Heart right ventricle (tissue), 16 donors: ENCODE results near the gene SPNS2. TPM values are rescaled to one million over a fixed set of nuclear protein-coding genes. Genes with fewer than 3 reads are reported as not detected.

Experiments used
- ATAC-seq, 8 donors: fragments of 200-7000 bp; cut with Tn5 transposase; one replicate each; pipeline ENCODE4 v1.9.1; 2020; ENCODE audit warnings: mild to moderate bottlenecking in 8 of 8, moderate library complexity in 8 of 8, moderate number of reproducible peaks in 1 of 8
- DNase-seq, 2 donors: peaks; one replicate each; pipeline ENCODE4 v3.0.0-alpha.2; 2020
- H3K27ac ChIP-seq, 10 donors: fragments of 200-600 bp; sonication (generic) in 2 of 10; one replicate each; pipeline versions ENCODE4 v1.5.0 to v1.8.0; 2020 to 2022; ENCODE audit warnings: mild to moderate bottlenecking in 3 of 10
- H3K27me3 ChIP-seq, 7 donors: fragments of 200-600 bp; one replicate each; pipeline ENCODE4 v1.8.0; 2021 to 2022; ENCODE audit warnings: mild to moderate bottlenecking in 2 of 7
- H3K36me3 ChIP-seq, 9 donors: fragments of 200-600 bp; sonication (generic) in 1 of 9; one replicate each; pipeline versions ENCODE4 v1.5.0 to v1.8.0; 2020 to 2022; ENCODE audit warnings: mild to moderate bottlenecking in 2 of 9
- H3K4me1 ChIP-seq, 9 donors: fragments of 200-600 bp; sonication (generic) in 1 of 9; one replicate each; pipeline versions ENCODE4 v1.5.0 to v1.8.0; 2020 to 2022; ENCODE audit warnings: mild to moderate bottlenecking in 4 of 9
- H3K4me3 ChIP-seq, 10 donors: fragments of 200-600 bp; sonication (generic) in 2 of 10; one replicate each; pipeline versions ENCODE4 v1.5.0 to v1.8.0; 2020 to 2022; ENCODE audit warnings: mild to moderate bottlenecking in 7 of 10, moderate library complexity in 2 of 10
- H3K9me3 ChIP-seq, 11 donors: fragments of 200-600 bp in 10 of 11; sonication (generic) in 2 of 11; one replicate each; pipeline versions ENCODE4 v1.5.0 to v1.8.0; 2013 to 2022; ENCODE audit warnings: mild to moderate bottlenecking in 2 of 11, control low read depth in 1 of 11, moderate library complexity in 1 of 11
- WGBS, 2 donors: extraction: QIAGEN DNeasy Blood & Tissue Kit; methylation state at CpG; one replicate each; pipeline ENCODE4 v1.1.7; 2013; ENCODE audit warnings: inconsistent platforms in 1 of 2; 5-methylcytosine and 5-hydroxymethylcytosine counted together
- intact Hi-C, 10 donors: fragments of 100-400 bp; cut with DNase I; formaldehyde crosslinking; loops; one replicate each; pipeline versions ENCODE4 v1.11.1 to v1.14.2; 2022
- long read RNA-seq, 3 donors: library from polyadenylated mRNA; unstranded; transcript quantifications; one replicate each; pipeline ENCODE4 v2.0.0, GENCODE V29; 2020 to 2021
- polyA plus RNA-seq, 2 donors: library from polyadenylated mRNA; stranded (reverse); fragments of 200-250 nt; gene quantifications; one replicate each; pipeline ENCODE4 v1.2.3, GENCODE V29; 2013
- total RNA-seq, 10 donors: library from RNA; stranded (reverse); fragmentation: NEBNext Ultra II Directional in 3 of 10; extraction: Animal tissue kit (Norgen Biotek cat#: 25700) in 3 of 10; gene quantifications; one replicate each; pipeline versions ENCODE4 v1.2.1 to v1.2.4, GENCODE V29; 2021 to 2023
- TF ChIP-seq, protein P1 (sequence below), 9 donors: fragments of 200-600 bp; sonication (generic) in 2 of 9; IDR thresholded peaks; one replicate each; pipeline versions ENCODE4 v1.5.0 to v1.8.0; 2021 to 2022; ENCODE audit warnings: antibody characterized with exemption in 9 of 9, mild to moderate bottlenecking in 5 of 9, moderate library complexity in 1 of 9
- donor health status: Arrhythmogenic right ventricular cardiomyopathy.
- donor health status: ischemic (EF 13 %, LVEDD 7.1; RV severe dilation, severe dysfunction).
- donor health status: healthy with polysubstance abuse.
- donor health status: DM: no; HTN: yes; CAD: no.
- donor health status: DM: no; HTN: no; CAD: no.
- donor health status: ischemic (EF 25% LVEDD 6.9; RV normal size, moderate dysfunction).
- donor health status: ischemic (EF 25% LVEDD 5.7; RV mildly dilated, moderate dysfunction).
- donor health status: healthy.
- donor health status: DM: yes; HTN: yes; CAD: no.
- donor health status: Ischemic cardiomyopathy.
- donor health status: ischemic (EF 35%, LVEDD 5.7; RV mildly dilated, moderate dysfunction).
- donor health status: nonischemic (EF 11% LVEDD 7.7; RV severe dilation, severe dysfunction).
- donor health status: DM: yes; HTN: yes; CAD: no.
- donor health status: PGD.
- donor health status: ischemic (EF 29% LVEDD 5.4; RV normal size, mild dysfunction).
- donor health status: nonischemic (EF 23%, LVEDD 6.1; RV moderate dilation, normal function).

Gene SPNS2, protein sequence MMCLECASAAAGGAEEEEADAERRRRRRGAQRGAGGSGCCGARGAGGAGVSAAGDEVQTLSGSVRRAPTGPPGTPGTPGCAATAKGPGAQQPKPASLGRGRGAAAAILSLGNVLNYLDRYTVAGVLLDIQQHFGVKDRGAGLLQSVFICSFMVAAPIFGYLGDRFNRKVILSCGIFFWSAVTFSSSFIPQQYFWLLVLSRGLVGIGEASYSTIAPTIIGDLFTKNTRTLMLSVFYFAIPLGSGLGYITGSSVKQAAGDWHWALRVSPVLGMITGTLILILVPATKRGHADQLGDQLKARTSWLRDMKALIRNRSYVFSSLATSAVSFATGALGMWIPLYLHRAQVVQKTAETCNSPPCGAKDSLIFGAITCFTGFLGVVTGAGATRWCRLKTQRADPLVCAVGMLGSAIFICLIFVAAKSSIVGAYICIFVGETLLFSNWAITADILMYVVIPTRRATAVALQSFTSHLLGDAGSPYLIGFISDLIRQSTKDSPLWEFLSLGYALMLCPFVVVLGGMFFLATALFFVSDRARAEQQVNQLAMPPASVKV
- 10 to 100 TPM in 4 of 10 donors, 1 to 10 TPM in 6; 4.5 to 19.9 (median 8.9) TPM for total RNA-seq
- polyA plus RNA-seq = 10 to 100 TPM; 22.0 to 27.7 TPM
- long read RNA-seq, donor 1, transcript SPNS2-201 (13 exons, 3,447 nt) = major isoform, 12 of 22 reads
- long read RNA-seq, donor 1, partial matches to known transcripts = 3 of 22 reads
- long read RNA-seq, donor 1, other reads (novel, unspliced or antisense) = 6 of 22 reads
- long read RNA-seq, donor 2, transcript SPNS2-201 (13 exons, 3,447 nt) = major isoform, 8 of 22 reads
- long read RNA-seq, donor 2, partial matches to known transcripts = 5 of 22 reads
- long read RNA-seq, donor 2, other reads (novel, unspliced or antisense) = 8 of 22 reads
- long read RNA-seq, donor 3, partial matches to known transcripts = 15 of 33 reads
- long read RNA-seq, donor 3, other reads (novel, unspliced or antisense) = 18 of 33 reads

DNA sequence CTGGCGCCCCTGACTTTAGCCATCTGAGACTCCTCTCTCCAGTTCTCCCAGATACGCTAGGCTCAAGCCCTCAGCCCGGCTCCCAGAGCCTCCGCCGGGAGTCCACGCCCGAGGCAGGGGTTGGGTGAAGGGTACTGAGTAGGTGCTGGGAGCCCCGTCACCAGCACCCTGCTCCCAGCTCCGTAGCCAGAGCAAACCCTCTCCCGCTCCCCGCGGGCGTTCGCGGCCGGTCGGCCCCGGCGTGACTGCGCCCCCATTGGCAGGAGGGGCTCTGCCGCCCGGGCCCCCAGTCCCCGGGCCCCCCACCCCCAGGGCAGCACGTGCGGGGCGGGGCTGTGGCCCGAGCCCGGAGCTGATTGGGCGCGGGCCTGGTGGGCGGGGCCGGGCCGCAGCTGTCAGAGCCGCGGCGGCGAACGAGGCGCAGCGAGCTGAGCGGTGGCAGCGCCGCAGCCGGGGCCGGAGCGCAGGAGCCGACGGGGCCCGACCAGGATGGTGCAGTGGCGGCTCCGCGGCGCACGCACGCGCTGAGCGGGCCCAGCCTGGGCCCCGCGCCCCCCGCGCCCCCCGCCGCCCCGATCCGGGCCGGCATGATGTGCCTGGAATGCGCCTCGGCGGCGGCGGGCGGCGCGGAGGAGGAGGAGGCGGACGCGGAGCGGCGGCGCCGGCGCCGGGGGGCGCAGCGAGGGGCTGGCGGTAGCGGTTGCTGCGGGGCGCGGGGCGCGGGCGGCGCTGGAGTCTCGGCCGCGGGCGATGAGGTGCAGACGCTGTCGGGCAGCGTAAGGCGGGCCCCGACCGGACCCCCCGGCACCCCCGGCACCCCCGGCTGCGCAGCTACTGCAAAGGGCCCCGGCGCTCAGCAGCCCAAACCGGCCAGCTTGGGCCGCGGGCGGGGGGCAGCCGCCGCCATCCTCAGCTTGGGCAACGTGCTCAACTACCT lies at the start of gene SPNS2:
Gene SPNS2 (plus strand): TSS at position 421 of the 937 bp plus-strand sequence. CDS start 167 bp downstream, at position 588.
- peak; percentile 84 to 90 (median 88) for ATAC-seq
- TF ChIP-seq, protein P1, sequence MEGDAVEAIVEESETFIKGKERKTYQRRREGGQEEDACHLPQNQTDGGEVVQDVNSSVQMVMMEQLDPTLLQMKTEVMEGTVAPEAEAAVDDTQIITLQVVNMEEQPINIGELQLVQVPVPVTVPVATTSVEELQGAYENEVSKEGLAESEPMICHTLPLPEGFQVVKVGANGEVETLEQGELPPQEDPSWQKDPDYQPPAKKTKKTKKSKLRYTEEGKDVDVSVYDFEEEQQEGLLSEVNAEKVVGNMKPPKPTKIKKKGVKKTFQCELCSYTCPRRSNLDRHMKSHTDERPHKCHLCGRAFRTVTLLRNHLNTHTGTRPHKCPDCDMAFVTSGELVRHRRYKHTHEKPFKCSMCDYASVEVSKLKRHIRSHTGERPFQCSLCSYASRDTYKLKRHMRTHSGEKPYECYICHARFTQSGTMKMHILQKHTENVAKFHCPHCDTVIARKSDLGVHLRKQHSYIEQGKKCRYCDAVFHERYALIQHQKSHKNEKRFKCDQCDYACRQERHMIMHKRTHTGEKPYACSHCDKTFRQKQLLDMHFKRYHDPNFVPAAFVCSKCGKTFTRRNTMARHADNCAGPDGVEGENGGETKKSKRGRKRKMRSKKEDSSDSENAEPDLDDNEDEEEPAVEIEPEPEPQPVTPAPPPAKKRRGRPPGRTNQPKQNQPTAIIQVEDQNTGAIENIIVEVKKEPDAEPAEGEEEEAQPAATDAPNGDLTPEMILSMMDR (IDR thresholded peaks at IDR 0.05) = peak in 1 of 9 donors; percentile 21
- Histone ChIP-seq H3K9me3 (no peaks in the 10 kb centered on the region), H3K4me1 (peaks cover 7 to 52% (median 35%) of the 10 kb centered on the region in 9 donors), H3K27me3 (peaks cover 0 to 40% (median 0%) of the 10 kb centered on the region in 7 donors), H3K4me3 (peak within 1 kb of the TSS; percentile 55 to 67 (median 60)), H3K36me3 (no peaks in the 10 kb centered on the region), H3K27ac (peak within 1 kb of the TSS; percentile 11 to 85 (median 78))
- DNase-seq = peak; percentile 62 to 77
- 1 to 3% methylated on average over 35 to 96 of the region's 117 CpGs for WGBS, 2 donors
- intact Hi-C loops = loop anchor here in 5 of 10 donors (5.0 to 10.0 kb wide), 5 partner anchors 39 to 76 kb away; partner anchors contain the start of gene MYBBP1A (in 1 of the 5)

DNA sequence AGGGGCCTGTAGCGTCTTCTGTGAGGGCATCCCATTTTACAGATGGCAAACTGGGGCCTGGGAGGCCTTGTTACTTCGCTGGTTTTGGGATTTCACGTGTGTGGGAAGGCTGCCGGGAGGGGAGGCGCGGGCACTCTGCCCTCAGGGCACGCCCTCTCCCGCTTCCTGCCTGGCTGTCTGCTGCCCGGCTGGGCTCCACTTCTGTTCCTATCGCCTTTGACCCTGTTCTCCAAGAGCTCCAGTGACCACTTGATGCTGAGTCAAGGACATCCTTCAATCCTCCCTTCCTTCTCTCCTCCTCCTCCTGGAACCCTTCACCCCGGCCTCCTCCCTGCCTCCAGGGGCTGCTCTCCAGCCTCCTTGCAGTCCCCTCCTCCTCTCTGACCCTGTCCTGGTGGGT lies 48.9 kb upstream of the SPNS2 start:
- intact Hi-C loops = no loop called here
- DNase-seq (no peak), ATAC-seq (no peak)
- 68 to 71% methylated on average over 11 of the region's 11 CpGs for WGBS, 2 donors
- H3K4me1 ChIP-seq = peaks cover 4 to 26% (median 14%) of the 10 kb centered on the region in 9 donors
- no peaks in the 10 kb centered on the region for H3K9me3 ChIP-seq
- H3K4me3 ChIP-seq = no peak overlapping the region
- TF ChIP-seq, protein P1 (IDR thresholded peaks at IDR 0.05) = no peak
- no peaks in the 10 kb centered on the region for H3K27me3 ChIP-seq
- H3K36me3 ChIP-seq = no peaks in the 10 kb centered on the region
- no peak overlapping the region for H3K27ac ChIP-seq

DNA sequence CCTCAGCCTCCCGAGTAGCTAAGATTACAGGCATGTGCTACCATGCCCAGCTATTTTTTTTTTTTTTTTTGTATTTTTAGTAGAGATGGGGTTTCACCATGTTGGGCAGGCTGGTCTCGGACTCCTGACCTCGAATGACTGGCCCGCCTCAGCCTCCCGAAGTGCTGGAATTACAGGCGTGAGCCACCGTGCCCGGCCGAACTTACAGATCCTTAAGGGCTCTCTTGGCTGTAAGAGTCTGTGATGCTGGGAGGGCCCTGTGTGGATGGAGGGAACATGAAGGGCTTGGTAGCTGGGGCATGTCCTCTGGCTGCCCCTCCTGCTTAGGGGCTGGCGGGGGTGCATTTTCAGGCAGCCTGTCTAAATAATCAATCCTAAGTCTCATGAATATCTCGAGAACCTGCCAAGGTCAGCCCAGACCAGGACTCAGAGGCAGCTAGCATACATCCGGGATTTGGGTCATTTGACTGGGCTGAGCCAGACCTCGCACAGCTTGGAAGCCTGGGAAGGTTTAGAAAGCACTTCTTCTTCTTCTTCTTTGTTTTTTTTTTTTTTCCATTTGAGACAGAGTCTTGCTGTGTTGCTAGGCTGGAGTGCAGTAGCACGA lies 47.9 kb upstream of the SPNS2 start:
- 89 to 92% methylated on average over 14 of the region's 14 CpGs for WGBS, 2 donors
- ATAC-seq (no peak), DNase-seq (no peak)
- Histone ChIP-seq H3K27ac (no peak overlapping the region), H3K4me3 (no peak overlapping the region), H3K4me1 (peaks cover 0 to 21% (median 8%) of the 10 kb centered on the region in 9 donors), H3K36me3 (no peaks in the 10 kb centered on the region), H3K9me3 (no peaks in the 10 kb centered on the region), H3K27me3 (no peaks in the 10 kb centered on the region)
- TF ChIP-seq, protein P1 (IDR thresholded peaks at IDR 0.05) = no peak
- intact Hi-C loops = no loop called here
